HUES48 (cell line): ENCODE results near the gene SRGAP3.

ENCODE experiments used
- H3K27ac ChIP-seq: one replicate; pipeline ENCODE4 v1.7.0; 2013; ENCODE audit warnings: low read depth, low read length, inconsistent platforms
- H3K27me3 ChIP-seq: 2 replicates; pipeline ENCODE4 v1.6.1; 2013; ENCODE audit warnings: mild to moderate bottlenecking, low read length; ENCODE audit not compliant: control insufficient read depth, insufficient read depth
- H3K36me3 ChIP-seq: 2 replicates; pipeline ENCODE4 v1.6.1; 2013; ENCODE audit warnings: low read length; ENCODE audit not compliant: control insufficient read depth, insufficient read depth
- H3K4me1 ChIP-seq: 2 replicates; pipeline ENCODE4 v1.6.1; 2013; ENCODE audit warnings: mild to moderate bottlenecking, low read length; ENCODE audit not compliant: control insufficient read depth, insufficient read depth
- H3K4me3 ChIP-seq: 2 replicates; pipeline ENCODE4 v1.5.1; 2013; ENCODE audit warnings: mild to moderate bottlenecking, low read depth, low read length
- H3K9ac ChIP-seq: 2 replicates; pipeline ENCODE4 v1.6.1; 2013; ENCODE audit warnings: mild to moderate bottlenecking, low read depth, low read length, moderate library complexity
- H3K9me3 ChIP-seq: 2 replicates; pipeline ENCODE4 v1.6.1; 2013; ENCODE audit warnings: low read length; ENCODE audit not compliant: control insufficient read depth, insufficient read depth

Gene SRGAP3

GRCh38 chr3:9045371-9045770, 204.1 kb downstream of the SRGAP3 start:
- Histone ChIP-seq H3K36me3 (no peaks in the 10 kb centered on the region), H3K4me1 (no peaks in the 10 kb centered on the region; the same call in 1 of the 2 replicates), H3K27me3 (no peaks in the 10 kb centered on the region), H3K9me3 (no peaks in the 10 kb centered on the region), H3K27ac (no peak overlapping the region), H3K9ac (no peak overlapping the region), H3K4me3 (no peak overlapping the region)

GRCh38 chr3:9043063-9043462, 206.4 kb downstream of the SRGAP3 start:
- H3K9ac ChIP-seq, result no peak overlapping the region

GRCh38 chr3:9041626-9042025, 207.8 kb downstream of the SRGAP3 start:
- Histone ChIP-seq H3K4me1 (no peaks in the 10 kb centered on the region), H3K4me3 (no peak overlapping the region), H3K9me3 (no peaks in the 10 kb centered on the region), H3K9ac (no peak overlapping the region), H3K36me3 (no peaks in the 10 kb centered on the region), H3K27ac (no peak overlapping the region), H3K27me3 (no peaks in the 10 kb centered on the region)

More at GRCh38 chr3:9043063-9043462, 206.4 kb downstream of the SRGAP3 start:
- no peaks in the 10 kb centered on the region for H3K27me3 ChIP-seq
- H3K4me1 ChIP-seq, result no peaks in the 10 kb centered on the region; the same call in 1 of the 2 replicates
- H3K27ac ChIP-seq, result no peak overlapping the region
- no peak overlapping the region for H3K4me3 ChIP-seq
- H3K9me3 ChIP-seq, result no peaks in the 10 kb centered on the region
- H3K36me3 ChIP-seq, result no peaks in the 10 kb centered on the region

- H3K27me3 ChIP-seq, result no peaks in the 10 kb centered on the region
- H3K4me3 ChIP-seq, result no peak overlapping the region
- no peak overlapping the region for H3K27ac ChIP-seq
- H3K4me1 ChIP-seq, result peaks cover 6% of the 10 kb centered on the region
- no peak overlapping the region for H3K9ac ChIP-seq
- H3K9me3 ChIP-seq, result no peaks in the 10 kb centered on the region
- H3K36me3 ChIP-seq, result no peaks in the 10 kb centered on the region
Measured at GRCh38 chr3:9040996-9041395, 208.4 kb downstream of the SRGAP3 start.

GRCh38 chr3:9037144-9037711, 212.2 kb downstream of the SRGAP3 start:
- Histone ChIP-seq H3K36me3 (no peaks in the 10 kb centered on the region), H3K9ac (no peak overlapping the region), H3K9me3 (no peaks in the 10 kb centered on the region), H3K4me3 (no peak overlapping the region), H3K27me3 (no peaks in the 10 kb centered on the region), H3K27ac (no peak overlapping the region), H3K4me1 (peaks cover 12% of the 10 kb centered on the region)

GRCh38 chr3:9036404-9037131, 212.9 kb downstream of the SRGAP3 start:
- Histone ChIP-seq H3K4me3 (no peak overlapping the region), H3K9ac (no peak overlapping the region), H3K4me1 (peaks cover 12% of the 10 kb centered on the region), H3K27ac (no peak overlapping the region), H3K27me3 (no peaks in the 10 kb centered on the region), H3K36me3 (no peaks in the 10 kb centered on the region), H3K9me3 (no peaks in the 10 kb centered on the region)

GRCh38 chr3:9035961-9036360, 213.5 kb downstream of the SRGAP3 start:
- Histone ChIP-seq H3K4me1 (peaks cover 12% of the 10 kb centered on the region), H3K9ac (no peak overlapping the region)

GRCh38 chr3:9035473-9035872, 214.0 kb downstream of the SRGAP3 start:
- no peaks in the 10 kb centered on the region for H3K27me3 ChIP-seq
- H3K9ac ChIP-seq, result no peak overlapping the region
- H3K4me1 ChIP-seq, result peaks cover 12% of the 10 kb centered on the region
- H3K9me3 ChIP-seq, result no peaks in the 10 kb centered on the region
- no peak overlapping the region for H3K4me3 ChIP-seq
- no peaks in the 10 kb centered on the region for H3K36me3 ChIP-seq
- H3K27ac ChIP-seq, result no peak overlapping the region

More at GRCh38 chr3:9035961-9036360, 213.5 kb downstream of the SRGAP3 start:
- H3K27me3 ChIP-seq, result no peaks in the 10 kb centered on the region
- no peaks in the 10 kb centered on the region for H3K36me3 ChIP-seq
- no peak overlapping the region for H3K27ac ChIP-seq
- H3K9me3 ChIP-seq, result no peaks in the 10 kb centered on the region
- H3K4me3 ChIP-seq, result no peak overlapping the region

- H3K27me3 ChIP-seq, result no peaks in the 10 kb centered on the region
- H3K9me3 ChIP-seq, result no peaks in the 10 kb centered on the region
- no peak overlapping the region for H3K9ac ChIP-seq
- H3K27ac ChIP-seq, result no peak overlapping the region
- no peak overlapping the region for H3K4me3 ChIP-seq
- no peaks in the 10 kb centered on the region for H3K36me3 ChIP-seq
- H3K4me1 ChIP-seq, result peaks cover 12% of the 10 kb centered on the region
Measured at GRCh38 chr3:9033867-9034266, 215.6 kb downstream of the SRGAP3 start.

GRCh38 chr3:9032231-9032777, 217.1 kb downstream of the SRGAP3 start:
- no peaks in the 10 kb centered on the region for H3K9me3 ChIP-seq
- no peaks in the 10 kb centered on the region for H3K27me3 ChIP-seq
- H3K4me3 ChIP-seq, result no peak overlapping the region
- no peak overlapping the region for H3K27ac ChIP-seq
- H3K36me3 ChIP-seq, result no peaks in the 10 kb centered on the region
- no peak overlapping the region for H3K9ac ChIP-seq
- H3K4me1 ChIP-seq, result peaks cover 12% of the 10 kb centered on the region

- Histone ChIP-seq H3K9me3 (no peaks in the 10 kb centered on the region), H3K36me3 (no peaks in the 10 kb centered on the region), H3K27ac (no peak overlapping the region), H3K27me3 (no peaks in the 10 kb centered on the region), H3K4me1 (no peaks in the 10 kb centered on the region), H3K4me3 (no peak overlapping the region), H3K9ac (no peak overlapping the region)
Measured at GRCh38 chr3:9030034-9030433, 219.4 kb downstream of the SRGAP3 start.
